Measurements from ENCODE around the gene FANCG. TPM values are rescaled to one million over a fixed set of nuclear protein-coding genes. Genes with fewer than 3 reads are reported as not detected.

The FANCG gene
- 39.4 TPM for total RNA-seq

DNA sequence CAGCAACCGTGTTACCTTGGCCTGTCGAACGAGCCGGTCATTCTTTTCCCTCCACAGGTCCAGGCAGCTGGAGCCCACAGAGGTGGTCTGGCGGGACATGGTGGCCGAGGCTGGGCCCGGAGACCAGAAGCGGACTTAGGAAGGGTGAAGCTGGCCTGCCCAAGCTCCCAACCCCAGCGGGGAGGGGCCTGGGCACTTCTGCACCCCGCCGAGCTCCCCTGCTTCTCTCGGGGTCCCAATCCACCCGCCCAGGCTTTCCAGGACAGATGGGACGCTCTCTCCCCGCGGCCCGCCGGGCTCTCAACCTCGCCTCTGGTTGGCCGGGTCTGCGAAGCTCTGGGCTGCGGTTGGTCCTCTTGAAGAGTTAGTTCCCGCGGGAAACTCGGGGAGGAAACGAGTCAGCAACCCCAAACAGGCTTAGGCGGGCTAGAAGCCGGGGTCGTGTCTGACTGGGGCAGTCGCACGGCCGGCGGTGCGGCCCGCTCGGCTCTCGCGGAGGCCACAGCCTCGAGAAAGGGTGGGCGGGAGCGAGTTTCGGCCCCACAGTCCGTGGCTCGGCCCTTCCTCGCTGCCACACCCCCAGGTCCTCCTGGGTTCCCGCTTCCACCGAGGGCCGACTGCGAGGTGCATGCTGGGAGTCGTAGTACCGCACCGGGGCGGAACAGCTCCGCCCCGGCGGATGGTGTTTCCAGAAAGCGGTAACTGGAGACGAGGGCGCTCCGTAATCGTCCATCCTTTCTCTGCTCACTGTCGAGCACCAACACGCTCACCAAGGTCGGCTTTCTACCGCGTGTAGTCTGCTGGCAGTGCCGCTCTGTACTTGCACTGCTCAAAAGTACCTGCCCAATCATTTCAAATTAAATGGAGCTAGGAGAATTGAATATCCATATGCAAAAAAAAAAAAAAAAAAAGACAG lies at the start of gene FANCG:
Gene FANCG (minus strand): TSS at position 517 of the 916 bp plus-strand sequence. CDS start 418 bp downstream, at position 99.

DNA sequence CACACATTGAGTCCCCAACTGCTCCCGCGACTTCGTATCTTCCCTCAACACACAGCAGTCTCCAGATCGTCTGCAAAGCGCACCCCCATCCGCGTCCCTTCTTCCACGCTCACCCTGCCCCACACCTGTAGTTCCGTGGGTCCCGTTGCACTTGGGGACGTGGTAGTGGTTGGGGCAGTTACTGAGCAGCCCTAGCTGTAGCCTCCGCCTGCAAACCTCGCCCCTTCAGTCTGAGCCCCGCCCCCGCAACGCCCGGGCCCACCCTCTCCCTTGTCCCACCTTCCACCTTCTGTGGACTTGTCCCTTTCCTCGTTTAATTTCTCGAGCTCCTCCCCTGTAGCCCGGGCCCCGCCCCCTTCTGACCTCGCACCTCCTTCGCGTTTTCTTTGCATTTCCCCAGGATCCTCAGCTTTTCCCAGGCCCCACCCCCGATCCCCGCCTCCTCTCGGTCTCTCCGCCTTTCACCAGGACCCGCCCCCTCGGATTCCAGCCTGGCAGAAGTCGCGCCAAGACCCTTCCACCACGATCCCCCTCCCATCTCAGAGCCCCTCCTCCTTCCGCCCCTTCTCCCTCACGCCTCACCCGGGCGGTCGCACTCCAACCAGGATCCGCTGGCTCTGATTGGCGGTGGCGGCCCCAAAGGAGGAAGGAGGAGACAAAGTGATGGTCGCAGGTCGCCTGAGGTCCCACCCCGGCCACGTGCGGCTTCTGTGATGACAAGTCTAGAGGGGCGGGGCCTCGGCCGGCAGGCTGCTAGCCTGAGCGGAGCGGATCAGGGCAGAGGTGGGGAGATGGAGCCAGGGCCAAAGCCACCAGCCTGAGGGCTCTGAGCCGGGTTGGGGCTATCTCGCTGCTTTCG lies 36.2 kb upstream of the FANCG start, which contains the start of gene ATOSB:
Gene ATOSB (minus strand): TSS at position 183 of the 859 bp plus-strand sequence. CDS start 7,588 bp downstream, outside the sequence.

DNA sequence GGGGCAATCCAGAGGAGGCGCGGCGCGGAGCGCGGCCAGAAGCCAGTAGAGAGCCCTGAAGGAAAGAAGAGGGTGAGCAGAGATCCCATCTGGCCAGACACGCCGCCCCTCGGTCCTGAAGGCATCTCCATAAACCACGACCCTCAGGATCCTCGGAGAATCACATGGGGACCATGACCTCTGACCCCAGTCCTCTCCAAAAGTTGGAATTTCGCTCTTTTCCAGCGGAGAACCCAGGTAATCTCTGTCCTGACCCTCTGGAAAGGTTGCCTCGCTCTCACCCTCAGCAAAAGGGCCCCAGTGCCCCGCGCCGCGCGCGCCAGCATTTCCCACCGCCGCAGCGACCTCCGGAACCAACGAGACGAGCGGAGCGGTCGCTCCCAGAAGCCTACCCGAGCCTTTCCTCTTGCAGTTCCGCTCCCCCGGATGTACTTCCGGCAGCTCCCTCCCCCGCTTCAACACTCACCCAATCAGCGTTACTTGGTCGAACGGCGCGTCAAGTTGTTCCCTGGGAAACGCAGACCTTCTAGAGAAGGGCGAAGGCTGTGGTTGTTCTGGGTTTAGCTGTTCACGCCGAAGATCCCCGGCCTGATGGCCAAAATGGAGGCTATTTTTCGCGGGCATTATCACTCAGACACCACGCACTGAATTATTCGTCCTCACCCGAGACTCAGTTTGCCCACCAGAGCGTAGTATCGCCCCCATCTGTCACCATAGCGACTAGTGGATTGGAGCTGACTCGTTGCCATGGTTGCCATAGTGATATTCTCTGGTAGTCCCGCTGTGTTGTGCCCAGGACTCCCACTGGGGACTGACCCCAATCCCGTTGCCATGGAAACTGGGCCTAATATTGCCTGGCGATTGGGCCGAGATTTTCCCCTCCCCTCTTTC lies 23.3 kb upstream of the FANCG start, which contains the start of gene STOML2:
Gene STOML2 (minus strand): TSS at position 363 of the 891 bp plus-strand sequence. CDS start 37 bp downstream, at position 326.

DNA sequence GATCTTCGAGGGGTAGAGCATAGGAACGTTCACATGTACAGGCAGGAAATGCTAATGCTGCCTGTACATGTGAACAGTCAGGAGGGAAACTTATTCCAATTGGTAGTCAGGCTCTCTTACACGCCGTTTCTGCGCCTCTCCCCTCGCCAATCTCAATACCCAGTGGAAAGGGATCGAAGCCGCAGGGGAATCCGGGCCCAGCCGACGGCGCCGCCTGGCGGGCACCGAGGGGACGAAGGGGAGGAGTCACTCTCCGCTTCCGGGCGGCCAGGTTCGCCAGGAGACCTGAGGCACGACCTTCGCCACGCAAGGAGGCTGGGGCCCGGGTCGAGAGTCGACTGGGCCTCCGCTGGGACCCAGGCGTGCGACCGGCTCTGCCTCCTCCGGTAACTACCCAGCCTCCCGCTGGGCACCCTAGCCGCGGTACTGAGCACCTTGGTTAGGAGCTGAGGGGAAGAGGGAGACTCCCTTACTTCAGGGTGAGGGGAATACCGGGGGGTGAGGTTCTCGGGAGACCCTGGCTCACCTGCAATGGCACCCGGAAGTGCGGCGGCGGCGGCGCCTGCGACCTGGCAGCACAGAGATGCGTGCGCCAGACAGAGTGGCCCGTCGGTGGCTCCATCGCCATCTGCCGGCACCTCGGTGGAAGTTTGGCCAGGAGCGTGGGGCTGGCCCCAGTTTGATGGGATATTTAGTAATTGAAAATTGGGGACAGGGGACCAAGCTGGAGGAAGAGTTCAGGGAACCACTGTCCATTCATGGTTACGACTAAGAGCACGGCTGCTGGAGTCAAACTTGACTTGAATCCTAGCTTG lies 16.5 kb upstream of the FANCG start, which contains the start of gene PIGO:
Gene PIGO (minus strand): TSS at position 557 of the 815 bp plus-strand sequence. CDS start 1,026 bp downstream, outside the sequence.

DNA sequence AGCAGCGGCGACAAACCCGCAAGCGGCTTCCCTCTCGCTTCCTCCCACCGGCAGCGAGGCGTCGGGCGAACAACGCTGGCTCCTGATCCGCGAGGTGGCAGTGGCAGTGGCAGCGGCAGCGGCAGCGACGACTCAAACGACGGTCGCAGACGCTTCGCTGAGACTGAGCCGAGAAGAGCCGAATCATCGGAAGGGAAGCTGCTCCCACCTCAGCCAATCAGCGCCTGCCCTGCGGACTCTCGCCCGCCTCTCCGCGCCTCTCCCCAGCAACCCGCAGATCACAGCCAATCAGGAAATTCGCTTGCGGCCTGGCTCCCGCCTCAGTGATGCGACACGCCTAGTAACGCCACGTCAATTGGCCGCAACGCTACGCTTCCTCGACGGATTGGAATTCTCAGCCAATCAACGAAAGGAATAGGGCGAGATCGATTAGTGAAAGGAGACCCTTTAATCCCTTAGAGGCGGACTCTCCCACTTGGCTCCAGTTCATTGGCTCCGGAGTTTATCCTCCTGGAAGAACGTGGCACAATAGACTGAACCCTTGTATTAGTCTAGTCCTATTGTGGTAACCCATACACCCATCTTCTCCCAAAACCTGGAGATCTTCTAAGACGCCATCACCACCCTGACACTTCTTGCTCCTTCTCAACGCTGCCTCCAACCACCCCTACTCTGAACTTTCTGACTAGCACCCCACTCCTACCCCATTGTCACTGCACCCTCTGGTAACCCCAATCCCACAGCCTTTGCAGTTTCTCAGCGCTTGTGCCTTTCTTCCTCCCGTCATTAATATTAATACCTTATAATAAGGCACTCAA lies 7.1 kb downstream of the FANCG start, which contains the start of gene VCP:
Gene VCP (minus strand): TSS at position 165 of the 818 bp plus-strand sequence. CDS start 272 bp downstream, outside the sequence.

Small RNA genes lying within 50 kb of the gene (small RNA-seq; reads per million reads assigned to genes)
- gene RN7SL338P (ENCODE audit: low replicate concordance), result not detected

Other genes starting within 250 kb of the FANCG start
- 40.1 TPM for gene PHF24, start 121.7 kb downstream of the FANCG start, total RNA-seq
- gene DNAJB5, start 90.2 kb downstream of the FANCG start, total RNA-seq, result 47.9 TPM
- gene VCP, start 7.3 kb downstream of the FANCG start, total RNA-seq, result 225 TPM
- gene PIGO, start 16.6 kb upstream of the FANCG start, total RNA-seq, result 16.0 TPM
- gene STOML2, start 23.2 kb upstream of the FANCG start, total RNA-seq, result 38.5 TPM
- gene ATOSB, start 35.9 kb upstream of the FANCG start, total RNA-seq, result 17.5 TPM
- gene UNC13B, start 82.1 kb upstream of the FANCG start, total RNA-seq, result 31.9 TPM